T1000 (cell line): ENCODE results near the gene TRIP6.

Experiments
- DNase-seq: peaks from one replicate; lab custom pipeline; 2025; ENCODE audit warnings: mixed read lengths; lab: John Stamatoyannopoulos, UW

TRIP6 gene

GRCh38 chr7:100867040-100867775, at the start of gene TRIP6:
Gene TRIP6, plus strand, starts transcription at chr7:100867387. Its CDS starts 111 bp downstream, at chr7:100867498.
- DNase-seq = peak; percentile 57

GRCh38 chr7:100818366-100818765, 48.8 kb upstream of the TRIP6 start:
- DNase-seq = no peak

DNA sequence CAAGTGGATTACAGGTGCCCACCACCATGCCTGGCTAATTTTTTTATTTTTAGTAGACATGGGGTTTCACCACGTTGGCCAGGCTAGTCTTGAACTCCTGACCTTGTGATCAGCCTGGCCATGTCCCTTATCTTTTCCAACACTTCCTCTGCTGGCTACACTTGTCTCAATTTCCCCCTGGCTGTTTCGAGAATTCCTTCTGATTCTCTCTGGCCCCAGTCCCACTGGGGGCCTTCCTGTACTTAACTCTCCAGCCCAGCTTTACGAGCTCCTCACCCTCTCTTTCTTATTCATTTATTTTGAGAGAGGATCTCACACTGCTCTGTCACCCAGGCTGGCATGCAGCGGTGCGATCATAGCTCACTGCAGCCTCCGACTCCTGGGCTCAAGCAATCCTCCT, 48.4 kb upstream of the TRIP6 start:
- no peak for DNase-seq

DNA sequence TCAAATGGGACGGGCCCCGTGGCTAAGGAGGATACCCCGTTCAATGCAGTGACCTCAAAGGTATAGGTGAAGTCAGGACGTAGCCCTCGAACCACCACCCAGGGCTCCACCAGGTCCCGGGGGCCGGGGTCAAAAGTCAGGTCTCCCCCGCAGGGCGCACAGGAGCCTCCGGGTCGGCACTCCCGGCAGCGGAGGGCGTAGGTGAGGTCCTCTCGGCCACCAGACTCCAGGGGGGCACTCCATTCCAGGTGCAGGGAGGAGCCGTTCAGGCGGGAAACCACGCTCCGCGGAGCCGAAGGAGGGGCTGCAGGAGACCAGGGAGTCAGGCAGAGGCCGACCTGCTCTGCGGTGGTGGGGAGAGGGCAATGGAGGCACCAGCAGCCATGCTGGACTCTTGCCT, 47.6 kb upstream of the TRIP6 start:
- no peak for DNase-seq

DNA sequence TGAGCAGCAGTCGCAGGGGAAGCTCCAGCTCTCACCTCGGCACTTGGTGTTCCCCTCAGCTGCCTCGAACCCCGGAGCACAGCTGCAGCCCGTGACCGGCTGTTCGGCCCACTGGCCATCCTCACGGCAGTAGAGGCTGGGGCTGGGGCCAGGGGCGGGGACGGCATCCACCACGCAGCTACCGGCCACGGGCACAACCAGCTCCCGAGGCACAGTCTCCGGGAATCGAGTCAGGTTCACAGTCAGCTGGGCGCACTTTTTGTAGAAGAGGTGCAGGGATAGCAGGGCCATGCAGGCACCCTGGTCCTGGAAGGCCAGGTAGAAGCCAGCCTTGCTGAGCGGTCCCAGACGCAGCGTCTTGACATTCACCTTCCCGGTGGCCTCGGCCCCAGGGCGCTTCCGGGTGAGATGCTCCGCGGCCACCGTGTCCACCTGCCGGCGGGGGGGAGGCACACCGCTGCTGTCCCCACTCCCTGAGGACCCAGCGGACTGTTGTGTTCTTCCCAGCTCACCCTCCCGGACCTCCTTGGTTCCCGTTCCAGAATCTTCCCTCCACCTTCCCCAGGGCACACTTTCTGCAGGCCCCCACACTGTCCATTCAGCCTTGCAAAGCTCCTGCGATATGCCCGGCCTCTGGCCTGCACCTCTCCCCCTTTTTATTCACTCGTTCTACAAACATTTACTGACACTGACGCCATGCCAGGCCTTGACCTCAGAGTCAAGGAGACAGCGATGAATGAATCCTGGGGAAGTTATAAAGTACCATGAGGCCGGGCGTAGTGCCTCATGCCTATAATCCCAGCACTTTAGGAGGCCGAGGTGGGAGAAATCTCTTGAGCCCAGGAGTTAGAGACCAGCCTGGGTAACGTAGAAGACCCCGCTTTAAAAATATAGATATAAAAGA, 44.7 kb upstream of the TRIP6 start:
- no peak for DNase-seq

- no peak for DNase-seq
Measured at GRCh38 chr7:100823140-100823525, 44.1 kb upstream of the TRIP6 start.

- DNase-seq = no peak
Measured at GRCh38 chr7:100823534-100823933, 43.7 kb upstream of the TRIP6 start.

DNA sequence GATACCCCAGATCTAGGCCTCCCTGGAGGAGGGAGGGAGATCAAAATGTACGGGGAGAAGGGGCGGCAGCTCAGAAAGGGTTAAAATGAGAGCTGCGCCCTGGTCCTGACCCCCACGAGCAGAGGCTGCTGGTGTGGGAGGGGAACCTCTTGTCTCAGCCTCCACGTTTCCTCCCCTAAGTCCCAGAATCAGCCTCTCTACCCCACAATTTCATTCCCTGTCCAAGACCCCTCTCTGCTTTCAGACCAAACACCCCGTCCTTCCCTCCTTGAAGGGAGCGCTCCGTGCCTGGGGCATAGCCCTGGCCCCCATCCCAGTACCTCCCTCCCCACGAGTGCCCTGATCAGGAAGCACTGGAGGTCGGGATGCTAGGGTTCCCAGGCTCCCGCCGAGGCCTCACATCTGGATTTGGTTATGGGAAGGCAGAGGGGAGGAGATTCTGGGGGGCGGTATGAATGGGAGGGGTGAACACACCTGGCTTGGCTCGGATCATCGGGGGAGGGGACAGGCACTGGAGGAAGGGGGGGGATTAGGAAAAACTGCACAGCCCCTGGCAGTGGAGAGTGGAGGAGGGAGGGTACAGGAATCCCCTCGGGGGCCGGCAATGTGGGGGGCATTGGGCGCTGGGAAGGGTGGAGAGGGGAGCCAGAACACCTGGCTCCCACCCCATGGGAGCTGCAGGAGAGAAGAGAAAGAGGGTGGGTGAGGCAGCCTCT, 42.5 kb upstream of the TRIP6 start:
- no peak for DNase-seq

DNA sequence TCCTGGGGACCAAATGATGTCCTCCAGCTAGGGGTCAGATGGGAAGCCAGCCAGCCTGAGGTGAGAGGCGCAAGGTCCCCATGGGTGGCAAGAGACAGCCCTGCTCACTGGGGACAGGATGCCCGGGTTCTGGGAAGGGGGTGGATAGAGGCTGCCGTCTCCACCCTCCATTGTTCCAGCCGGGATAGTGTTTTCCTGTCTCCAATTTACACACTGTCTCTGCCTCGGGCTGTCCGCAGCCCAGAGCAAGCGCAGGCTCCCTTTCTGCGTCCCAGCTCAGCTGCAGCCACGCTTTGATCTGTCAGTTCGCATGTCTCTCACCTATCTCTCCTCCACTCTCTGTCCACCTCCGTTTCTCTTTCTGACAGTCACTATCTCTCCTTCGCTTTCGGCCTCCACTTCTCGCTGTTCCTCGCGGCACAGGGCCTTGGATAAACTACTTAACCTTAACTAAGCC, 41.9 kb upstream of the TRIP6 start:
- DNase-seq = no peak

- no peak for DNase-seq
Measured at GRCh38 chr7:100825751-100826513, 41.3 kb upstream of the TRIP6 start.

DNA sequence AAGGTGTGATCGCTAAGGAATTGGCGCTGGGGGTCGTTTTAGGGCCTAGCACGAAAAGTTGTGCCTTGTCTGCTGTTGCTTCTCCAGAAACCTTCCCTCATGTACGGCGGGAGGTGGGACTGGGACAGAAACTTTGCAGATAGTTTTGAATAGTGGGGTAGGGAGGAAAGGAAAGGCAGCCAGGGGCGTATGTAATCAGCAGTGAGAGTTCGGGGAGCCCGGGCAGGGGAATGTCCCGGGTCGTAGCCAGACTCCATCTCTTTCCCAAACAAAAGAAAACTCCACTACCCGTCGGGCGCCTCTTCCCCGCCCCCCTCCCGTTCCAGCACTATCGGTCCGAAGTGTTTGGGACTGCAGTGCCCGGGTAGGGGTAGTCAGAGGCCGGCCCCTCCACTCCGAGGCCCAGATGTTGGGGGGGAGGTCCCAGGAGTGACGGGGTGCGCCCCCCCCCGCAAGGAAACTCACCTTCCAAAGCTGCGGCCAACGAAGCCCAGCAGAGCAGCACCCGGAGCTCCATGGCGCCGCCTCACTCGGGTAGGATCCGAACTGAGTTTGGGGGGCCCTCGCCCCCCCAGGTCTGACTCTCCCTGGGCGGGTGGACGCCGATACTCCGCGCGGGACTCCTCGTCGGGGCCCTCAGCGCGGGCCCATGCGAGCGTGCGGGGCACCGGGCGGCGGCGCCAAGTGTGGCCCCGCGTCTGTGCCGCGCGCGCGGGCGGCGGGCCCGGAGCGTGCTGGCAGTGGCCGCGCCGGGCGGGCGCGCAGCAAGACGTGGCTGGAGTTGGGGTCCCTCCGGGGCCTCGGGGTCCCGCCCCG, 40.5 kb upstream of the TRIP6 start:
- no peak for DNase-seq

DNA sequence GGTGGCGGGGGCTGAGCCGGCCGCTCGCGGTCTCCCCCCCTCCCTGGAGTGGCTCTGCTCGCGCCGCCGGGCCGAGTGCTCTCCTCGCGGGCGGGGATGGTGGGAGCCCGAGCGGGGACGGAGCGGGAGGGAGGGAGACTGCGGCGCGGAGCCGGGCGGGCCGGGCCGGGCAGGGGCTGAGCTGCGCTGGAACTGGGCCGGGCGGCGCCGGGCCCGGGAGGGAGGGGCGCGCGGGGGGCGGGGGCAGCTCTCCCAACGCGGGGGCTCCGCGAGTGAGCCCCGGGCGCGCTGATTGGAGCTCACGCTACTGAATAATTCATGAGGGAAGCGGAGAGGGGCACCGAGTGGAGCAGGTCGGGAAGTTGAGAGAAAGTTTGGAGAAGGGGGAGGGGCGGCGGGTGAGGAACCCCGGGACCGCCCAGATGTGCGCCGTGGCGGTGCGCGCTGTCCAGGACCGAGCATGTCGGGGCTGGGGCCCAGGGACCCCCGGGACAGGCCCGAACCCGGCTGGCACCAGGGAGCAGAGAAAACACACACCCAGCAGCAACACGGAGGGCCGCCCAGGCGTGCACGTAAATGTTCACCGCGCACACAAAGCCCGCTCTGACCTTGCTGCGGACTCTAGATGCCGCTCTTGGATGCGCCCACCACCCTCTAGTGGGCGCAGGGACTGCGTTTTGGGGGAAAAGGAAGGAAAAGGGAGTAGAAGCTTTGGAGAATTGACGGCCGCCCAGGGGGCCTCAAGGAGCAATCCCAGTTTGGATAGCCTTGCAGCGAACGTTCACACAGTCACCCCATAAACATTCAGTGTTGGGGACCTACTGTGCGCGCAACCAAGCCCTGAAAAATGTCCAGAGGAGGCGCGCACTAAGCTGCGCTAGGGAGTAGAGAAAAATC, 39.6 kb upstream of the TRIP6 start, which contains the start of gene EPHB4:
TSS of gene EPHB4 (minus strand) at position 194 of the 897 bp plus-strand sequence. CDS start 493 bp downstream, outside the sequence.
- DNase-seq = peak; percentile 57

DNA sequence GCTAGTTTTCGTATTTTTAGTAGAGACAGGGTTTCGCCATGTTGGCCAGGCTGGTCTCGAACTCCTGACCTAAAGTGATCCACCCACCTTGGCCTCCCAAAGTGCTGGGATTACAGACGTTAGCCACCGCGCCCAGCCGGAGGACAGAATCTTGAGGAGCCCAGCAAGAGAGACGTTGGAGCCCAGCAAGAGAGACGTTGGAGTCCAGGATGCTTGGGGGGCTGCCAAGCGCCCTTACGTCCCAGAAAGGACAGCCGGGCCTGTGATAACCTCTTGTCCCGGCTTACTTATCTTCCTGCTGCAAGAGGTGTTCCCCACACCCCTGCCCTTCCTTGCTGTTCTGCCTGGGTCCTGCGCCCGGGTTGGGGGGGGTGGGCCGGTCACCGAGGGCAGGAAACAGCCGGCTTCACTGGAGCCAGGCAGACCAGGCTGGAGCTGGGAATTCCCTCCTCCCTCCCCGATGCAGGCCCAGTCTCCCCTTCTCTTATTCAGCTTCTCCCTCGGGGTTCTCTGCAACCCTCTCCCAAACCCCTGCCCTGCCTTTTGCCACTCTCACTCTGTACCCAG, 38.0 kb upstream of the TRIP6 start:
- DNase-seq = no peak

DNA sequence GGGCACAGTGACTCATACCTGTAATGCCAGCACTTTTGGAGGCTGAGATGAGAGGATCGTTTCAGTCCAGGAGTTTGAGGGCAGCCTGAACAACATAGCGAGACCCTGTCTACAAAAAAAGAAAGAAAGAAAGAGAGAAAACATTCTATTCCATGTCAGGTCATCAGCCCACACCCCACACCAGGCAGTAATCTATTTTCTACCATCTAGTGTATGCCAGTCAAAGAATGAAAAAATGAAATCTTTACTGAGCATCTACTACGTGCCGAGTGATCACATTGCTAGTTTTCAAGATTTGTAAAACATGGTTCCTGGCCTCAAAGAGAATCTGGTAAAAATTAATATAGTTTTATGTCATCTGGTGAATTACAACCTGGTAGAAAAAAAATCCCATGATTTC, 36.8 kb upstream of the TRIP6 start:
- no peak for DNase-seq

DNA sequence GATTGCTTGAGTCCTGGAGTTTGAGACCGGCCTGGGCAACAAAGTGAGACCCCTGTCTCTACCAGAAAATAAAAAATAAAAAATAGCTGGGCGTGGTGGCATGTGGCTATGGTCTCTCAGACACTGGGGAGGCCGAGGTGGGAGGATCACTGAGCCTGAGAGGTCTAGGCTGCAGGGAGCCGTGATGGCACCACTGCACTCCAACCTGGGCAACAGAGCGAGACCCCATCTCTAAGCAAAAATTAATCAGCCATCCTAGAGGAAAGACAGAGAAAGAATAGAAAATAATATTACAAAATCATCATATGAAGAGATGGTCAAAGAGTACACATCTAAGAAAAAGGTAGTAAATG, 34.9 kb upstream of the TRIP6 start:
- no peak for DNase-seq

DNA sequence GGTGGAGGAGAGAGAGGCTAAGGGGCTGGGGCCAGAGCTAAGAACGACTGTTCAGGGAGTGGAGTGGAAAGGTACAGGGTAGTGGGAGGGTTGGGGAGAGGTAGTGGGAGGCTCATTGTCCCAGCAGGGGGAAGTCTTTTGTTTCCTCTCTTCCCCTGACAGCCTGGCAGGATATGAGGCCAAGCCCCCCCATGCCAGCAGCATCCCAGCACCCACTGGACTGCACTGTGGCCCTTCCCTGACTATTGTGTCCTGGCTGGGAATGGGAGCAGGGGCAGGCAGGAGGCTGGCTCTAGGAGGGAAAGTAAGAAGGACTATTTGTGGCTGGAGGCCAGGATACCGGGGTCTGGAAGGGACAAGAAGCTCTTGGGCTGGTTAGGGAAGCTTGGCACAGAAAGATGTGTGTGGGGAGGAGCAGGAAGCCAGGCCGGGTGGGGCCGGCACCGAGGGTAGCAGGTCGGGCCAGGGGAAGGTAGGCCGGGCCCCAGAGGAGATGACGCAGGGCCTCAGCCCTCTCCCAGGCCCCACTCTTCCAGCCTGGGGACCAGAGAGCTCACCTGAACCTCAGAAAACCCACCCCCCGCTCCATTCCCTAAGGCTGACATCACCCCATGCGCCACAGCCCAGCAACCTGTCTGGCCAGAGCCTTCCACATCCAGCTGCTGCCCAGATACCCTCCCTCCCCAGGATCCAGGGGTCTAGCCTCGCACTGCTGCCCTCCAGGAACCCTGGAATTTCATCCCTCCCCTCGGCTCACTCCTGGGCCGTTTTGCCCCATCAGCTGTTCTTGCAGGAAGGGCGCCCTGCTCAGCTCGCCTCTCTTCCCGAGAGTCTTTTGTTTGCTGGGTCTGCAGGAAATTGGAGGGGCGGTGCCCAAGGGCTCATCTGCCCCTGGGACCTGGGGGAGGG, 31.0 kb upstream of the TRIP6 start:
- DNase-seq = no peak

DNA sequence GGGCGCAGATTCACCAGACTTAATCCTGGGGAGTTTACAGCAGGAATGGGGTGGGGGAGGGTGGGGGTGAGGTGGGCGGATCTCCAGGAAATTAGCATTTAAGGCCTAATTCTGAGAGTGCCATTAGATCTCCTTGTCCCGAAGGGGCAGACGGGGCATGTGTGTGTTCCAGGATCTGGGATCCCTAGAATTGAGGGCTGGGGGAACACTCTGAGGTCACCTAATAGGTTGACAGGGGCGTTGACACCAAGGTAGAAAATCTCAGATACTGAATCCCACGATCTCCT, 30.4 kb upstream of the TRIP6 start:
- DNase-seq = no peak

DNA sequence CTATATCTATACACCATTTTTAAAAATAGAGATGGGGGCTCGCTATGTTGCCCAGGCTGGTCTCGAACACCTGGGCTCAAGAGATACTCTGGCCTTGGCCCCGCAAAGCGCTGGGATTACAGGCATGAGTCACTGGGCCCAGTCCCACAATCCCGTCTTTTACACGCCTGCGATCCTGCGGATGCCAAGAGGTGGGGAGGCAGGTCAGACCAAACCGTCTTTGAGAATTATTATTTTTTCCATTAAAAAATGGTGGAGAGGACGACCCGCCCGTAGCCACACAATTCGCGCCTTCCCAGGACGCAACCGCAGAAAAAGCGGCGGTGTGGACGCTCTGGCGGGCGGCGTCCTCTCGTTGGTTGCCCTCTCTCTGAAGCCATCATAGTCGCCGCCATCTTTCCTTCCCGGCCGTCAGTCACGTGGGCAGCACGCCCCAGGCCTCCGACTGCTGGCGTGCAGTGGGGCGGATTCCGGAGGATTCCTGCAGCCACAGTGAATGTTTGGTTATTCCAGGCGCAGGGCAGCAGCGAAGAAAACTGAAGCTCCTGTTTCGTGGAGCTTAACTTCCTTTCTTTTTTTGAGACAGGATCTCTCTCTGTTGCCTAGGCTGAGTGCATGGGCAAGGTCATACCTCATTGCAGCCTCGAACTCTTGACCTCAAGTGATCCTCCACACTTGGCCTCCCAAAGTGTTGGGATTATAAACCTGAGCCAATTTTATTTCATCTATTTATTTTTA, 29.9 kb upstream of the TRIP6 start:
- DNase-seq = peak; percentile 62
